Measurements from ENCODE around the gene PRR5L. TPM values are rescaled to one million over a fixed set of nuclear protein-coding genes. Genes with fewer than 3 reads are reported as not detected.
"Not testable (repeated sequence)": the region's sequence is repeated elsewhere in the genome, so short reads cannot be mapped to it uniquely, and the experiment has no call there.

The PRR5L gene
- total and polyA plus RNA-seq, 9 of the 15 experiments (the other 6 are each of a cell fraction or from before 2014, with no cell fraction given) = 0.11 to 0.60 (median 0.36) TPM; not detected in 2

GRCh38 chr11:36480833-36481232, 184.7 kb downstream of the PRR5L start (continued):
- TF ChIP-seq FOXA3 (CRISPR knock-in tag; conservative IDR thresholded peaks at IDR 0.05 in 1 of 2, IDR thresholded peaks at IDR 0.05 in 1 of 2) (no peak), ELK3 (CRISPR knock-in tag; IDR thresholded peaks at IDR 0.05) (no peak)

- H3K9me3 ChIP-seq (replicated peaks; ENCODE audit: control insufficient read depth, insufficient read depth, low read depth, low read length); H3K4me2 ChIP-seq (ENCODE audit: insufficient read depth, low read length); H3K9ac ChIP-seq (ENCODE audit: insufficient read depth in 1 of 2, low read depth in 2 of 2, low read length in 2 of 2); H3K27ac ChIP-seq (ENCODE audit: extremely low read depth, low read depth, low read length); H3K4me1 ChIP-seq (replicated peaks in 1 of 2; ENCODE audit: control insufficient read depth in 2 of 2, insufficient read depth in 2 of 2, low read length in 2 of 2); H4K20me1 ChIP-seq (replicated peaks; ENCODE audit: control insufficient read depth, insufficient read depth, low read length); in situ Hi-C loops (cut with MboI); BruUV-seq (replicated peaks); CTCF ChIA-PET (ENCODE audit: low intra/inter-chr PET ratio); H3K27me3 ChIP-seq (ENCODE audit: control insufficient read depth in 2 of 2, insufficient read depth in 2 of 2, low read length in 2 of 2); H3K9me1 ChIP-seq (ENCODE audit: control insufficient read depth, insufficient read depth, low read length); POLR2A ChIA-PET; H2AFZ ChIP-seq (ENCODE audit: low read depth, low read length); intact Hi-C loops (cut with micrococcal nuclease); ATAC-seq; FAIRE-seq; H3K4me3 ChIP-seq; H3K79me2 ChIP-seq (ENCODE audit: control insufficient read depth, insufficient read depth, low read length); DNase-seq (ENCODE audit: extremely low read depth in 1 of 4, low spot score in 3 of 4): not testable (repeated sequence)
- peak in 1 of 2 experiments; percentile 54 for TF ChIP-seq AFF1 (IDR thresholded peaks at IDR 0.05; ENCODE audit: low read depth in 1 of 2, partially characterized antibody in 2 of 2)
- WGBS (ENCODE audit: insufficient coverage, low coverage, missing lambda C conversion rate) = 88% methylated on average over 3 of the region's 4 CpGs
- H3K36me3 ChIP-seq (ENCODE audit: control insufficient read depth, insufficient read depth, low read length) = peaks cover 30% of the 10 kb centered on the region; the same call in 2 of the 3 replicates
Observed at GRCh38 chr11:36483042-36483441, 187.0 kb downstream of the PRR5L start.

Measured in K562 (cell line).